Measurements from ENCODE around the gene XXYLT1. TPM values are rescaled to one million over a fixed set of nuclear protein-coding genes. Genes with fewer than 3 reads are reported as not detected.

XXYLT1 gene
- total RNA-seq, 2 experiments from 2014 or later = 17.2 to 19.6 TPM

DNA sequence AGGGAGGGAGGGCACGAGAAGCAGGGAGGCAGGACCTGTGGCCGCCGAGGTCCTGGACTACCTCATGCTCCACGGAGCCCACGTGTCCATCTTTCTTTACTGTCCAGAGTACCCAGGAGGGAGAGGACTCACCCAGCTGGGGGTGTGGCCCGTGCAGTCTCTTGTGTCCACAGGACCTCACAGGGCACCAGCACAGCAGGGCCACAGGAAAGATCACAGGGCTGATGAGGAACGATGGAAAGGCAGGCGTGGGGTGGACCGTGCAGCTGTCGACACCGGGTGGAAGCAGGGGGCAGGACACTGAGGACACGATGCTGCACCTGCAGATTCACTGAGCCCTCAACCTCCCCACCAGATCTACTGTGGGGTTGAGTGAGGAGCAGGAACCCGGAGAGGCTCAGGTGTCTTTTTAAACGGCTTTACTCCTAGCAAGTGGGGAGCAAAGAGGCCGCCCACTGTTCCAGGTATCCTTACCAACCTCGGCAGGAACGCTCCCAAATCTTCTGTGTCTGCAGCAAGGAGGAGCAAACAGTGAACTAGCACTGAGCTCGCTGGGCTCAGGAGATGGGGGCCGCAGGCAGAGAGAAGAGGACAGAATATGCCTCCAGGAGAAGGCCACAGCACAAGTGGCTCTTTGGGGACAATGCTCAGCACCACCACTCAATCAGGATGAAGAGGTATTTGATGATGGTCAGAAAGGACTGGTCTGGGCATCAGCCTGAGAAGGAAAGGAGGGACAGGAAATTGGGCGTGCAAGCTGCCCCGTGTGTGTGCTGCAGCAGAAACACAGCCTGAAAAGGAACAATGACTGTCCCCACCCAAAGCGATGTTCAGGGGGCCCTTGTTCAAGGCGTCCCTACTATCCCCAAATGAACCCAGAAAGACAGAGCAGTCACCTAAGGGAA, 198.8 kb downstream of the XXYLT1 start:
- peaks cover 11% of the 10 kb centered on the region; the same call in 1 of the 2 replicates for H3K36me3 ChIP-seq (ENCODE audit: insufficient read depth, low read length)
- no peak overlapping the region for H3K4me2 ChIP-seq (ENCODE audit: low read length)
- H3K4me1 ChIP-seq (ENCODE audit: insufficient read depth, low read length, poor library complexity, severe bottlenecking) = no peaks in the 10 kb centered on the region
- H3K4me3 ChIP-seq (ENCODE audit: low read depth, low read length, poor library complexity, severe bottlenecking) = no peak overlapping the region
- TF ChIP-seq EZH2phosphoT487 (IDR thresholded peaks at IDR 0.05; ENCODE audit: borderline replicate concordance, low read depth, low read length) = no peak
- TF ChIP-seq, protein P1, sequence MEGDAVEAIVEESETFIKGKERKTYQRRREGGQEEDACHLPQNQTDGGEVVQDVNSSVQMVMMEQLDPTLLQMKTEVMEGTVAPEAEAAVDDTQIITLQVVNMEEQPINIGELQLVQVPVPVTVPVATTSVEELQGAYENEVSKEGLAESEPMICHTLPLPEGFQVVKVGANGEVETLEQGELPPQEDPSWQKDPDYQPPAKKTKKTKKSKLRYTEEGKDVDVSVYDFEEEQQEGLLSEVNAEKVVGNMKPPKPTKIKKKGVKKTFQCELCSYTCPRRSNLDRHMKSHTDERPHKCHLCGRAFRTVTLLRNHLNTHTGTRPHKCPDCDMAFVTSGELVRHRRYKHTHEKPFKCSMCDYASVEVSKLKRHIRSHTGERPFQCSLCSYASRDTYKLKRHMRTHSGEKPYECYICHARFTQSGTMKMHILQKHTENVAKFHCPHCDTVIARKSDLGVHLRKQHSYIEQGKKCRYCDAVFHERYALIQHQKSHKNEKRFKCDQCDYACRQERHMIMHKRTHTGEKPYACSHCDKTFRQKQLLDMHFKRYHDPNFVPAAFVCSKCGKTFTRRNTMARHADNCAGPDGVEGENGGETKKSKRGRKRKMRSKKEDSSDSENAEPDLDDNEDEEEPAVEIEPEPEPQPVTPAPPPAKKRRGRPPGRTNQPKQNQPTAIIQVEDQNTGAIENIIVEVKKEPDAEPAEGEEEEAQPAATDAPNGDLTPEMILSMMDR (conservative IDR thresholded peaks at IDR 0.05; ENCODE audit: low read length) = no peak
- no TSS peak for BruUV-seq (replicated peaks)
- ChIA-PET POLR2A (interaction anchor here (1.4 kb wide), 1 partner anchor 59 kb away, joined by 4 read pairs; no protein-coding TSS in a partner anchor), CTCF (ENCODE audit: unreplicated experiment) (no interaction called here)
- intact Hi-C loops (cut with micrococcal nuclease; ENCODE audit: unreplicated experiment) = no loop called here
- H3K79me2 ChIP-seq (ENCODE audit: insufficient read depth, low read depth, low read length) = no peaks in the 10 kb centered on the region
- H2AFZ ChIP-seq (ENCODE audit: low read length) = no peak overlapping the region
- H3K9me3 ChIP-seq (ENCODE audit: low read length) = no peaks in the 10 kb centered on the region
- DNase-seq (ENCODE audit: low spot score) = no peak
- no peaks in the 10 kb centered on the region for H4K20me1 ChIP-seq (ENCODE audit: insufficient read depth, low read length)
- H3K9me2 ChIP-seq (ENCODE audit: insufficient read depth, low read length) = no peaks in the 10 kb centered on the region
- H3K27ac ChIP-seq (ENCODE audit: low read depth, low read length, poor library complexity, severe bottlenecking) = no peak overlapping the region

DNA sequence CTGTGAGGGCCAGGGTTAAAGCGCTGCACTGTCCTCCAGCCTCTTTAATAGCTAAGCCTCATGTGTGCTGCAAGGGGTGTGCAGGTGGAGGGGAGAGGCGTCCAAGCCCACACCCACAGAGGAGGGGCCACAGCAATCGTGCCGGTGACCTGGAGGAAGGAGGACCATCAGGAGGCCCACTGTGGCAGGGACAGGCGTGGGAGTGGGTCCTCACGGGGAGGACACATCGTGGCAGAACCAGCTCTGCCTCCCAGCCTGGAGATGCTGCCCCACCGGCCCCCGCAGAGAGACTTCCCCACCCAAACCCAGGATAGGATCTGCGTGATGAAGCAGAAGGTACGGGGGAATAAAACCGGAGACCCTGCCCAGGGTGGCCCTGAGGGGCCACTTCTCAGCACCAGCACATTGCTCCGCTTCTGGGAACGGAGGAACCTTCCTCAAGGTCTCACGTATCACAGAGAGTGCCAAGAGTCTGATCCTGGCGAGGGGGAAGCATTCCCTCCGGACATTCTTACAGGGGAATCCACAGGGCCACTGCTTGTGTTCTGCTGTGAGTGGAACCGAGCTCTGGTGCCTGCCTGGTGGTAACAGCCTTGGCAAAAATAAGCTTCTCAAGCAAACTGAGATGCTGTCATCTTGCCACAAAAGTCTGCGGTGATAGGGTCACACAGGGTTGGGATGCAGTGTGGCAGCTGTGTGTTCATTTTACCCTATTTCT, 199.8 kb downstream of the XXYLT1 start:
- intact Hi-C loops (cut with micrococcal nuclease; ENCODE audit: unreplicated experiment) = no loop called here
- POLR2A ChIA-PET = interaction anchor here (1.4 kb wide), 1 partner anchor 60 kb away, joined by 4 read pairs; no protein-coding TSS in a partner anchor
- CTCF ChIA-PET (ENCODE audit: unreplicated experiment) = no interaction called here

More for the DNA sequence above, 199.8 kb downstream of the XXYLT1 start:
- no TSS peak for BruUV-seq (replicated peaks)
- Histone ChIP-seq H3K9me2 (ENCODE audit: insufficient read depth, low read length) (no peaks in the 10 kb centered on the region), H3K9me3 (ENCODE audit: low read length) (no peaks in the 10 kb centered on the region), H2AFZ (ENCODE audit: low read length) (no peak overlapping the region), H4K20me1 (ENCODE audit: insufficient read depth, low read length) (no peaks in the 10 kb centered on the region), H3K79me2 (ENCODE audit: insufficient read depth, low read depth, low read length) (no peaks in the 10 kb centered on the region), H3K4me2 (ENCODE audit: low read length) (no peak overlapping the region), H3K36me3 (ENCODE audit: insufficient read depth, low read length) (peaks cover 16% of the 10 kb centered on the region; the same call in 1 of the 2 replicates), H3K4me3 (ENCODE audit: low read depth, low read length, poor library complexity, severe bottlenecking) (no peak overlapping the region), H3K4me1 (ENCODE audit: insufficient read depth, low read length, poor library complexity, severe bottlenecking) (no peaks in the 10 kb centered on the region), H3K27ac (ENCODE audit: low read depth, low read length, poor library complexity, severe bottlenecking) (no peak overlapping the region)
- no peak for DNase-seq (ENCODE audit: low spot score)
- TF ChIP-seq, protein P1 (conservative IDR thresholded peaks at IDR 0.05; ENCODE audit: low read length) = no peak
- TF ChIP-seq EZH2phosphoT487 (IDR thresholded peaks at IDR 0.05; ENCODE audit: borderline replicate concordance, low read depth, low read length) = no peak

Measured in OCI-LY7 (cell line).